Prostate gland (tissue), 2 donors: ENCODE data around the gene LYPD5. TPM values are rescaled to one million over a fixed set of nuclear protein-coding genes. Genes with fewer than 3 reads are reported as not detected.

ENCODE experiments used
- DNase-seq: peaks from one replicate; pipeline ENCODE4 v3.0.0-alpha.2; 2019; ENCODE audit warnings: low spot score
- H3K27ac ChIP-seq, 2 donors: fragments of 200-600 bp; sonication (generic); 2 replicates each; pipeline ENCODE4 v1.5.1; 2017 to 2019
- H3K27me3 ChIP-seq: fragments of 200-600 bp; sonication (generic); replicated peaks from 2 replicates; pipeline ENCODE4 v1.5.1; 2019; ENCODE audit not compliant: insufficient read depth
- H3K36me3 ChIP-seq, 2 donors: fragments of 200-600 bp; sonication (generic); 1 replicate in 1 of 2; 2 replicates in 1 of 2; pipeline versions ENCODE4 v1.5.1 to v1.8.1; 2017 to 2019
- H3K4me1 ChIP-seq: fragments of 200-600 bp; sonication (generic); replicated peaks from 2 replicates; pipeline ENCODE4 v1.5.1; 2019
- H3K4me3 ChIP-seq, 2 donors: fragments of 200-600 bp; sonication (generic); 2 replicates each; pipeline ENCODE4 v1.5.1; 2017 to 2019
- H3K9me3 ChIP-seq: fragments of 200-600 bp; sonication (generic); 2 replicates; pipeline ENCODE4 v1.5.1; 2017
- CTCF ChIP-seq, 4 experiments: fragments of 200-600 bp in 2 of 4; fragments of 450-650 bp in 2 of 4; sonication (generic) in 2 of 4; IDR thresholded peaks; 1 replicate in 3 of 4; 2 replicates in 1 of 4; pipeline ENCODE4 v1.5.1; 2016 to 2019; ENCODE audit warnings: antibody characterized with exemption in 4 of 4, mild to moderate bottlenecking in 2 of 4, moderate library complexity in 2 of 4
- POLR2A ChIP-seq: fragments of 450-650 bp; IDR thresholded peaks from one replicate; pipeline ENCODE4 v1.6.1; 2016; ENCODE audit warnings: antibody characterized with exemption, mild to moderate bottlenecking
- POLR2AphosphoS5 ChIP-seq: sonication (generic); formaldehyde crosslinking; IDR thresholded peaks from one replicate; pipeline ENCODE4 v1.6.1; 2017; ENCODE audit warnings: antibody characterized with exemption
- WGBS: methylation state at CpG from one replicate; pipeline ENCODE4 v1.1.5; 2018; 5-methylcytosine and 5-hydroxymethylcytosine counted together
- intact Hi-C: fragments of 100-400 bp; cut with DNase I; formaldehyde crosslinking; loops from one replicate; pipeline ENCODE4 v1.14.2; 2022
- total RNA-seq, 2 donors: library from RNA; depleted of rRNA; stranded (reverse); fragments of >200 nt; gene quantifications; one replicate each; pipeline ENCODE4 v1.1.0, GENCODE V29; 2016

Gene LYPD5
- total RNA-seq, 2 donors from 2014 or later, result 2.7 to 6.2 TPM

- Histone ChIP-seq H3K27ac (no peak overlapping the region), H3K4me1 (no peaks in the 10 kb centered on the region), H3K27me3 (no peaks in the 10 kb centered on the region), H3K9me3 (no peaks in the 10 kb centered on the region), H3K36me3 (no peaks in the 10 kb centered on the region), H3K4me3 (no peak overlapping the region)
- intact Hi-C loops, result no loop called here
- no peak for DNase-seq
- no peak for TF ChIP-seq CTCF (IDR thresholded peaks at IDR 0.05)
- TF ChIP-seq POLR2AphosphoS5, result no peak
- no peak for TF ChIP-seq POLR2A
- 51% methylated on average over 6 of the region's 6 CpGs for WGBS
Measured at GRCh38 chr19:43797118-43797517, 5.1 kb downstream of the LYPD5 start.

- Histone ChIP-seq H3K27ac (no peak overlapping the region), H3K36me3 (no peaks in the 10 kb centered on the region), H3K4me1 (no peaks in the 10 kb centered on the region), H3K27me3 (no peaks in the 10 kb centered on the region), H3K9me3 (no peaks in the 10 kb centered on the region), H3K4me3 (no peak overlapping the region)
- no peak for DNase-seq
- intact Hi-C loops, result no loop called here
- WGBS, result 31% methylated on average over 3 of the region's 3 CpGs
- no peak for TF ChIP-seq CTCF (IDR thresholded peaks at IDR 0.05)
- TF ChIP-seq POLR2A, result no peak
- TF ChIP-seq POLR2AphosphoS5, result no peak
Measured at GRCh38 chr19:43790587-43790986, 11.7 kb downstream of the LYPD5 start.

- WGBS, result 4% methylated on average over 3 of the region's 3 CpGs
- H3K27ac ChIP-seq, result no peak overlapping the region
- H3K4me1 ChIP-seq, result no peaks in the 10 kb centered on the region
- intact Hi-C loops, result no loop called here
- H3K4me3 ChIP-seq, result no peak overlapping the region
- H3K9me3 ChIP-seq, result no peaks in the 10 kb centered on the region
- H3K36me3 ChIP-seq, result no peaks in the 10 kb centered on the region
- no peaks in the 10 kb centered on the region for H3K27me3 ChIP-seq
- DNase-seq, result no peak
- no peak for TF ChIP-seq POLR2AphosphoS5
- no peak for TF ChIP-seq CTCF (IDR thresholded peaks at IDR 0.05)
Measured at GRCh38 chr19:43789029-43789428, 13.2 kb downstream of the LYPD5 start.

- no peaks in the 10 kb centered on the region for H3K4me1 ChIP-seq
- TF ChIP-seq POLR2A (no peak), CTCF (IDR thresholded peaks at IDR 0.05) (no peak), POLR2AphosphoS5 (peak; percentile 76)
- H3K9me3 ChIP-seq, result no peaks in the 10 kb centered on the region
- H3K36me3 ChIP-seq, result no peaks in the 10 kb centered on the region
- no peaks in the 10 kb centered on the region for H3K27me3 ChIP-seq
- peak overlapping the region in 1 of 2 donors; percentile 57 for H3K27ac ChIP-seq
- no peak for DNase-seq
- H3K4me3 ChIP-seq, result no peak overlapping the region
- intact Hi-C loops, result no loop called here
- WGBS, result 7% methylated on average over 1 of the region's 1 CpG
Measured at GRCh38 chr19:43786665-43787064, 15.6 kb downstream of the LYPD5 start.

- Histone ChIP-seq H3K27me3 (no peaks in the 10 kb centered on the region), H3K4me3 (no peak overlapping the region), H3K9me3 (no peaks in the 10 kb centered on the region), H3K27ac (peak overlapping the region in 1 of 2 donors; percentile 31), H3K4me1 (no peaks in the 10 kb centered on the region), H3K36me3 (no peaks in the 10 kb centered on the region)
- intact Hi-C loops, result loop anchor here (2.0 kb wide), 1 partner anchor 40 kb away; no protein-coding TSS in a partner anchor
- WGBS, result 5% methylated on average over 10 of the region's 10 CpGs
- peak; percentile 50 for DNase-seq
- TF ChIP-seq CTCF (IDR thresholded peaks at IDR 0.05) (peak; percentile 85 to 98 (median 92)), POLR2AphosphoS5 (peak; percentile 57), POLR2A (no peak)
Measured at GRCh38 chr19:43784981-43785808, 17.1 kb downstream of the LYPD5 start.
